Activated T-cell treated with anti-CD3 and anti-CD28 coated beads, Interleukin-2, amount 50 U/mL, for 24 hours (primary cell): Measurements from ENCODE around the gene MGAT4C.

Experiments
- DNase-seq: peaks from one replicate; pipeline ENCODE4 v3.0.0-alpha.2; 2020
- H3K27ac Mint-ChIP-seq: 2 replicates; pipeline ENCODE4 v1.8.0; 2020; ENCODE audit warnings: mild to moderate bottlenecking, mixed read lengths
- H3K27me3 Mint-ChIP-seq: 2 replicates; pipeline ENCODE4 v1.8.0; 2020; ENCODE audit warnings: mixed read lengths
- H3K36me3 Mint-ChIP-seq: 2 replicates; pipeline ENCODE4 v1.8.0; 2020; ENCODE audit warnings: low read depth, mixed read lengths
- H3K4me1 Mint-ChIP-seq: 2 replicates; pipeline ENCODE4 v1.8.0; 2020; ENCODE audit warnings: low read depth, mixed read lengths
- H3K4me3 Mint-ChIP-seq: 2 replicates; pipeline ENCODE4 v1.8.0; 2020; ENCODE audit warnings: mild to moderate bottlenecking, moderate library complexity, mixed read lengths
- H3K9me3 Mint-ChIP-seq: 2 replicates; pipeline ENCODE4 v1.8.0; 2020; ENCODE audit warnings: mixed read lengths

The MGAT4C gene

GRCh38 chr12:86249851-86250250, 6.3 kb downstream of the MGAT4C start:
- H3K4me1 Mint-ChIP-seq, result no peaks in the 10 kb centered on the region
- no peak for DNase-seq
- H3K27ac Mint-ChIP-seq, result no peak overlapping the region
- peaks cover 3% of the 10 kb centered on the region for H3K9me3 Mint-ChIP-seq
- no peaks in the 10 kb centered on the region for H3K27me3 Mint-ChIP-seq
- H3K36me3 Mint-ChIP-seq, result no peaks in the 10 kb centered on the region
- no peak overlapping the region for H3K4me3 Mint-ChIP-seq

- no peak overlapping the region for H3K4me3 Mint-ChIP-seq
- no peak for DNase-seq
- H3K4me1 Mint-ChIP-seq, result no peaks in the 10 kb centered on the region
- no peak overlapping the region for H3K27ac Mint-ChIP-seq
- no peaks in the 10 kb centered on the region for H3K27me3 Mint-ChIP-seq
- peaks cover 3% of the 10 kb centered on the region for H3K9me3 Mint-ChIP-seq
- no peaks in the 10 kb centered on the region for H3K36me3 Mint-ChIP-seq
These were observed 6.9 kb downstream of the MGAT4C start for GRCh38 chr12:86249276-86249675.

- H3K36me3 Mint-ChIP-seq, result no peaks in the 10 kb centered on the region
- no peaks in the 10 kb centered on the region for H3K27me3 Mint-ChIP-seq
- H3K27ac Mint-ChIP-seq, result no peak overlapping the region
- DNase-seq, result no peak
- H3K4me3 Mint-ChIP-seq, result no peak overlapping the region
- H3K4me1 Mint-ChIP-seq, result no peaks in the 10 kb centered on the region
- peaks cover 3% of the 10 kb centered on the region for H3K9me3 Mint-ChIP-seq
These were observed 8.3 kb downstream of the MGAT4C start for GRCh38 chr12:86247871-86248270.

- Mint-ChIP-seq H3K9me3 (peaks cover 3% of the 10 kb centered on the region), H3K4me1 (no peaks in the 10 kb centered on the region), H3K36me3 (no peaks in the 10 kb centered on the region), H3K27ac (no peak overlapping the region), H3K27me3 (no peaks in the 10 kb centered on the region), H3K4me3 (no peak overlapping the region)
- no peak for DNase-seq
These were observed 14.6 kb downstream of the MGAT4C start for GRCh38 chr12:86241600-86241999.

GRCh38 chr12:86234316-86234855, 21.8 kb downstream of the MGAT4C start:
- no peak overlapping the region for H3K4me3 Mint-ChIP-seq
- no peak overlapping the region for H3K27ac Mint-ChIP-seq

GRCh38 chr12:86233126-86233525, 23.1 kb downstream of the MGAT4C start:
- Mint-ChIP-seq H3K36me3 (no peaks in the 10 kb centered on the region), H3K9me3 (peaks cover 6% of the 10 kb centered on the region), H3K4me3 (no peak overlapping the region), H3K4me1 (no peaks in the 10 kb centered on the region), H3K27ac (no peak overlapping the region), H3K27me3 (no peaks in the 10 kb centered on the region)
- DNase-seq, result no peak

More at GRCh38 chr12:86234316-86234855, 21.8 kb downstream of the MGAT4C start:
- H3K4me1 Mint-ChIP-seq, result no peaks in the 10 kb centered on the region
- no peaks in the 10 kb centered on the region for H3K27me3 Mint-ChIP-seq
- no peaks in the 10 kb centered on the region for H3K36me3 Mint-ChIP-seq
- no peak for DNase-seq
- peaks cover 6% of the 10 kb centered on the region for H3K9me3 Mint-ChIP-seq

GRCh38 chr12:86230516-86231146, 25.6 kb downstream of the MGAT4C start:
- Mint-ChIP-seq H3K27ac (no peak overlapping the region), H3K27me3 (no peaks in the 10 kb centered on the region), H3K9me3 (peaks cover 9% of the 10 kb centered on the region), H3K4me3 (no peak overlapping the region), H3K36me3 (no peaks in the 10 kb centered on the region), H3K4me1 (no peaks in the 10 kb centered on the region)
- no peak for DNase-seq

GRCh38 chr12:86229772-86230171, 26.4 kb downstream of the MGAT4C start:
- no peaks in the 10 kb centered on the region for H3K27me3 Mint-ChIP-seq

GRCh38 chr12:86228656-86229055, 27.5 kb downstream of the MGAT4C start:
- H3K9me3 Mint-ChIP-seq, result peaks cover 12% of the 10 kb centered on the region
- H3K4me3 Mint-ChIP-seq, result no peak overlapping the region
- H3K27ac Mint-ChIP-seq, result no peak overlapping the region
- H3K36me3 Mint-ChIP-seq, result no peaks in the 10 kb centered on the region
- H3K4me1 Mint-ChIP-seq, result no peaks in the 10 kb centered on the region
- DNase-seq, result no peak
- no peaks in the 10 kb centered on the region for H3K27me3 Mint-ChIP-seq

More at GRCh38 chr12:86229772-86230171, 26.4 kb downstream of the MGAT4C start:
- Mint-ChIP-seq H3K36me3 (no peaks in the 10 kb centered on the region), H3K4me3 (no peak overlapping the region), H3K27ac (no peak overlapping the region), H3K9me3 (peaks cover 8% of the 10 kb centered on the region), H3K4me1 (no peaks in the 10 kb centered on the region)
- DNase-seq, result no peak

- Mint-ChIP-seq H3K9me3 (peaks cover 12% of the 10 kb centered on the region), H3K27me3 (no peaks in the 10 kb centered on the region), H3K4me3 (no peak overlapping the region), H3K27ac (no peak overlapping the region), H3K4me1 (no peaks in the 10 kb centered on the region), H3K36me3 (no peaks in the 10 kb centered on the region)
- no peak for DNase-seq
These were observed 29.7 kb downstream of the MGAT4C start for GRCh38 chr12:86226481-86226880.

GRCh38 chr12:86216591-86216990, 39.6 kb downstream of the MGAT4C start:
- H3K27me3 Mint-ChIP-seq, result no peaks in the 10 kb centered on the region
- no peak for DNase-seq
- no peak overlapping the region for H3K27ac Mint-ChIP-seq
- H3K4me3 Mint-ChIP-seq, result no peak overlapping the region
- no peaks in the 10 kb centered on the region for H3K4me1 Mint-ChIP-seq
- peaks cover 7% of the 10 kb centered on the region for H3K9me3 Mint-ChIP-seq
- no peaks in the 10 kb centered on the region for H3K36me3 Mint-ChIP-seq

GRCh38 chr12:86213012-86213411, 43.2 kb downstream of the MGAT4C start:
- no peaks in the 10 kb centered on the region for H3K36me3 Mint-ChIP-seq
- DNase-seq, result no peak
- H3K4me3 Mint-ChIP-seq, result no peak overlapping the region
- H3K27ac Mint-ChIP-seq, result no peak overlapping the region
- H3K9me3 Mint-ChIP-seq, result peaks cover 9% of the 10 kb centered on the region
- H3K27me3 Mint-ChIP-seq, result no peaks in the 10 kb centered on the region
- no peaks in the 10 kb centered on the region for H3K4me1 Mint-ChIP-seq

- H3K27ac Mint-ChIP-seq, result no peak overlapping the region
- no peaks in the 10 kb centered on the region for H3K4me1 Mint-ChIP-seq
- H3K4me3 Mint-ChIP-seq, result no peak overlapping the region
- peaks cover 4% of the 10 kb centered on the region for H3K9me3 Mint-ChIP-seq
- no peaks in the 10 kb centered on the region for H3K27me3 Mint-ChIP-seq
- H3K36me3 Mint-ChIP-seq, result no peaks in the 10 kb centered on the region
- DNase-seq, result no peak
These were observed 57.3 kb downstream of the MGAT4C start for GRCh38 chr12:86198696-86199444.

- DNase-seq, result no peak
- Mint-ChIP-seq H3K27ac (no peak overlapping the region), H3K4me3 (no peak overlapping the region), H3K4me1 (no peaks in the 10 kb centered on the region), H3K36me3 (no peaks in the 10 kb centered on the region), H3K9me3 (peaks cover 4% of the 10 kb centered on the region), H3K27me3 (no peaks in the 10 kb centered on the region)
These were observed 59.7 kb downstream of the MGAT4C start for GRCh38 chr12:86196465-86196864.

GRCh38 chr12:86194721-86195120, 61.5 kb downstream of the MGAT4C start:
- H3K27me3 Mint-ChIP-seq, result no peaks in the 10 kb centered on the region
- no peak for DNase-seq
- no peak overlapping the region for H3K4me3 Mint-ChIP-seq
- H3K9me3 Mint-ChIP-seq, result peaks cover 4% of the 10 kb centered on the region
- H3K4me1 Mint-ChIP-seq, result no peaks in the 10 kb centered on the region
- no peaks in the 10 kb centered on the region for H3K36me3 Mint-ChIP-seq
- no peak overlapping the region for H3K27ac Mint-ChIP-seq
